ENCODE results near the gene ACAT2.
"Not testable (repeated sequence)": the region's sequence is repeated elsewhere in the genome, so short reads cannot be mapped to it uniquely, and the experiment has no call there.

The ACAT2 gene

GRCh38 chr6:159730332-159730676 lies 31.5 kb upstream of the ACAT2 start:
- DNase-seq (ENCODE audit: low spot score), result no peak

GRCh38 chr6:159732550-159732949 lies 29.3 kb upstream of the ACAT2 start:
- not testable (repeated sequence) for DNase-seq (ENCODE audit: low spot score)

GRCh38 chr6:159733395-159733794 lies 28.4 kb upstream of the ACAT2 start:
- not testable (repeated sequence) for DNase-seq (ENCODE audit: low spot score)

- DNase-seq (ENCODE audit: low spot score), result no peak
Observed at GRCh38 chr6:159736908-159737307, 24.9 kb upstream of the ACAT2 start.

- DNase-seq (ENCODE audit: low spot score), result no peak
Observed at GRCh38 chr6:159739341-159739740, 22.5 kb upstream of the ACAT2 start.

GRCh38 chr6:159742165-159742564 lies 19.7 kb upstream of the ACAT2 start:
- no peak for DNase-seq (ENCODE audit: low spot score)

- no peak for DNase-seq (ENCODE audit: low spot score)
Observed at GRCh38 chr6:159745081-159745480, 16.8 kb upstream of the ACAT2 start.

- no peak for DNase-seq (ENCODE audit: low spot score)
Observed at GRCh38 chr6:159746759-159747158, 15.1 kb upstream of the ACAT2 start.

GRCh38 chr6:159748127-159748526 lies 13.7 kb upstream of the ACAT2 start:
- DNase-seq (ENCODE audit: low spot score), result not testable (repeated sequence)

GRCh38 chr6:159751448-159751847 lies 10.4 kb upstream of the ACAT2 start:
- DNase-seq (ENCODE audit: low spot score), result no peak

- no peak for DNase-seq (ENCODE audit: low spot score)
Observed at GRCh38 chr6:159753081-159753872, 8.6 kb upstream of the ACAT2 start.

- no peak for DNase-seq (ENCODE audit: low spot score)
Observed at GRCh38 chr6:159754401-159754800, 7.4 kb upstream of the ACAT2 start.

- no peak for DNase-seq (ENCODE audit: low spot score)
Observed at GRCh38 chr6:159754959-159755914, 6.6 kb upstream of the ACAT2 start.

GRCh38 chr6:159756508-159756907 lies 5.3 kb upstream of the ACAT2 start:
- DNase-seq (ENCODE audit: low spot score), result no peak

GRCh38 chr6:159758031-159759001 lies 3.5 kb upstream of the ACAT2 start:
- DNase-seq (ENCODE audit: low spot score), result no peak

GRCh38 chr6:159759645-159760044 lies 2.2 kb upstream of the ACAT2 start:
- DNase-seq (ENCODE audit: low spot score), result no peak

GRCh38 chr6:159760602-159761057 lies 1.2 kb upstream of the ACAT2 start:
- no peak for DNase-seq (ENCODE audit: low spot score)

- DNase-seq (ENCODE audit: low spot score), result no peak
Observed at GRCh38 chr6:159761129-159761872, 544 bp upstream of the ACAT2 start.

- DNase-seq (ENCODE audit: low spot score), result peak; percentile 7
Observed at GRCh38 chr6:159762681-159763293, 942 bp downstream of the ACAT2 start.

GRCh38 chr6:159766906-159767305 lies 5.1 kb downstream of the ACAT2 start:
- no peak for DNase-seq (ENCODE audit: low spot score)

- DNase-seq (ENCODE audit: low spot score), result no peak
Observed at GRCh38 chr6:159769470-159769869, 7.6 kb downstream of the ACAT2 start.
